Progenitor cell of endocrine pancreas (in vitro differentiated cells): ENCODE measurements around the gene GNG12. TPM values are rescaled to one million over a fixed set of nuclear protein-coding genes. Genes with fewer than 3 reads are reported as not detected.

Experiments used
- DNase-seq: peaks from one replicate; pipeline ENCODE4 v3.0.0; 2021; ENCODE audit warnings: low spot score; ENCODE audit not compliant: unreplicated experiment
- H3K27ac Mint-ChIP-seq: 2 replicates; pipeline ENCODE4 v1.8.0; 2021; ENCODE audit warnings: mild to moderate bottlenecking, moderate library complexity, mixed read lengths
- H3K27me3 Mint-ChIP-seq: 2 replicates; pipeline ENCODE4 v1.8.0; 2021; ENCODE audit warnings: mixed read lengths
- H3K36me3 Mint-ChIP-seq: 2 replicates; pipeline ENCODE4 v1.8.0; 2022; ENCODE audit warnings: mixed read lengths; ENCODE audit not compliant: insufficient read depth
- H3K4me1 Mint-ChIP-seq: 2 replicates; pipeline ENCODE4 v1.8.0; 2021; ENCODE audit warnings: low read depth, mixed read lengths
- H3K4me3 Mint-ChIP-seq: 2 replicates; pipeline ENCODE4 v1.8.0; 2021; ENCODE audit warnings: low read depth, mild to moderate bottlenecking, moderate library complexity, mixed read lengths
- H3K9me3 Mint-ChIP-seq: 2 replicates; pipeline ENCODE4 v1.8.0; 2021; ENCODE audit warnings: low read depth, mixed read lengths
- CTCF ChIP-seq: fragments of 200-600 bp; sonication (generic); IDR thresholded peaks from one replicate; pipeline ENCODE4 v1.5.0; 2021; ENCODE audit warnings: antibody characterized with exemption, mild to moderate bottlenecking; ENCODE audit not compliant: unreplicated experiment
- total RNA-seq: library from RNA; stranded (reverse); gene quantifications from 2 replicates; pipeline ENCODE4 v1.2.1, GENCODE V29; 2021

GNG12 gene
- total RNA-seq, 1 donor from 2014 or later = 8.9 TPM

GRCh38 chr1:67749844-67750690 is 83.2 kb downstream of the GNG12 start:
- TF ChIP-seq CTCF = no peak
- no peaks in the 10 kb centered on the region for H3K36me3 Mint-ChIP-seq
- peak overlapping the region; percentile 25 for H3K4me3 Mint-ChIP-seq
- no peaks in the 10 kb centered on the region for H3K9me3 Mint-ChIP-seq
- peaks cover 46% of the 10 kb centered on the region for H3K4me1 Mint-ChIP-seq
- no peaks in the 10 kb centered on the region for H3K27me3 Mint-ChIP-seq
- peak overlapping the region; percentile 94 for H3K27ac Mint-ChIP-seq
- DNase-seq = no peak

GRCh38 chr1:67749263-67749843 is 83.9 kb downstream of the GNG12 start:
- DNase-seq = no peak
- H3K4me3 Mint-ChIP-seq = peak overlapping the region; percentile 25
- no peaks in the 10 kb centered on the region for H3K9me3 Mint-ChIP-seq
- H3K36me3 Mint-ChIP-seq = no peaks in the 10 kb centered on the region
- TF ChIP-seq CTCF = no peak
- H3K4me1 Mint-ChIP-seq = peaks cover 47% of the 10 kb centered on the region
- peak overlapping the region; percentile 94 for H3K27ac Mint-ChIP-seq
- H3K27me3 Mint-ChIP-seq = no peaks in the 10 kb centered on the region

- TF ChIP-seq CTCF = no peak
- H3K4me1 Mint-ChIP-seq = peaks cover 51% of the 10 kb centered on the region
- peak overlapping the region; percentile 91 for H3K27ac Mint-ChIP-seq
- no peaks in the 10 kb centered on the region for H3K36me3 Mint-ChIP-seq
- no peaks in the 10 kb centered on the region for H3K9me3 Mint-ChIP-seq
- H3K27me3 Mint-ChIP-seq = no peaks in the 10 kb centered on the region
- peak overlapping the region; percentile 29 for H3K4me3 Mint-ChIP-seq
- no peak for DNase-seq
Measured at GRCh38 chr1:67748630-67749029, 84.6 kb downstream of the GNG12 start.

GRCh38 chr1:67747671-67748546 is 85.4 kb downstream of the GNG12 start:
- TF ChIP-seq CTCF = no peak
- peaks cover 57% of the 10 kb centered on the region for H3K4me1 Mint-ChIP-seq
- H3K36me3 Mint-ChIP-seq = no peaks in the 10 kb centered on the region
- no peaks in the 10 kb centered on the region for H3K27me3 Mint-ChIP-seq
- H3K27ac Mint-ChIP-seq = peak overlapping the region; percentile 91
- no peak for DNase-seq
- peak overlapping the region; percentile 29 for H3K4me3 Mint-ChIP-seq
- no peaks in the 10 kb centered on the region for H3K9me3 Mint-ChIP-seq
